ENCODE results near the gene COL28A1.
A peak's percentile ranks its signal among the peaks of the same experiment; 100 is the strongest.

COL28A1 gene

DNA sequence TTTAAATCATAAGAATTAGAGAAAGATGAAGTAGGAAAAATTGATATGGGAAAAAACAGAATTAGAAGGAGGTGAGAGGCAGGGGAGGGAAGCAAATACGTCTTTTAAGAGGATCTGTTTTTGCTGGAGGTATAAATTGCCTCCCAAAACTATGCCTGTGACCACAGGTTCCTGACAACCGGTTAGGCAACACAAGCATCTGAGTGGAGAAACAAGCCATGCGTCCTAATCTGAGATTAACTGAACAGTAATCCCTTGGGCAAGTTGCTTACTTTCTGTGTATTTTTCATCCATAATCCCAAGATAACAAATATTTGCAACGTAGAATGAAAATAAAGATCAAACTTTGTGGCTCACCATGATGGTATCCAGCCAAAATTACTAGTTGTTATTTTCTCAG is 204.2 kb downstream of the COL28A1 start:
- H3K9me2 ChIP-seq (ENCODE audit: low read depth, low read length): no peaks in the 10 kb centered on the region
- no peak overlapping the region for H3K27ac ChIP-seq (ENCODE audit: low read depth, low read length, poor library complexity, severe bottlenecking)
- H3K4me2 ChIP-seq (ENCODE audit: low read length): no peak overlapping the region
- no peak overlapping the region for H2AFZ ChIP-seq (ENCODE audit: low read length)
- H3K9me3 ChIP-seq (ENCODE audit: low read length): no peaks in the 10 kb centered on the region
- H4K20me1 ChIP-seq (ENCODE audit: insufficient read depth, low read length): no peaks in the 10 kb centered on the region
- no peak overlapping the region for H3K4me3 ChIP-seq (ENCODE audit: low read depth, low read length, poor library complexity, severe bottlenecking)
- TF ChIP-seq, protein P1, sequence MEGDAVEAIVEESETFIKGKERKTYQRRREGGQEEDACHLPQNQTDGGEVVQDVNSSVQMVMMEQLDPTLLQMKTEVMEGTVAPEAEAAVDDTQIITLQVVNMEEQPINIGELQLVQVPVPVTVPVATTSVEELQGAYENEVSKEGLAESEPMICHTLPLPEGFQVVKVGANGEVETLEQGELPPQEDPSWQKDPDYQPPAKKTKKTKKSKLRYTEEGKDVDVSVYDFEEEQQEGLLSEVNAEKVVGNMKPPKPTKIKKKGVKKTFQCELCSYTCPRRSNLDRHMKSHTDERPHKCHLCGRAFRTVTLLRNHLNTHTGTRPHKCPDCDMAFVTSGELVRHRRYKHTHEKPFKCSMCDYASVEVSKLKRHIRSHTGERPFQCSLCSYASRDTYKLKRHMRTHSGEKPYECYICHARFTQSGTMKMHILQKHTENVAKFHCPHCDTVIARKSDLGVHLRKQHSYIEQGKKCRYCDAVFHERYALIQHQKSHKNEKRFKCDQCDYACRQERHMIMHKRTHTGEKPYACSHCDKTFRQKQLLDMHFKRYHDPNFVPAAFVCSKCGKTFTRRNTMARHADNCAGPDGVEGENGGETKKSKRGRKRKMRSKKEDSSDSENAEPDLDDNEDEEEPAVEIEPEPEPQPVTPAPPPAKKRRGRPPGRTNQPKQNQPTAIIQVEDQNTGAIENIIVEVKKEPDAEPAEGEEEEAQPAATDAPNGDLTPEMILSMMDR (IDR thresholded peaks at IDR 0.05; ENCODE audit: low read length): no peak
- no peak for TF ChIP-seq EZH2 (IDR thresholded peaks at IDR 0.05; ENCODE audit: borderline replicate concordance, low read length)
- H3K4me1 ChIP-seq (ENCODE audit: insufficient read depth, low read length, severe bottlenecking): peaks cover 14% of the 10 kb centered on the region
- H3K9ac ChIP-seq (ENCODE audit: low read length): no peak overlapping the region
- no peaks in the 10 kb centered on the region for H3K36me3 ChIP-seq (ENCODE audit: insufficient read depth, low read length)
- H3K27me3 ChIP-seq (ENCODE audit: insufficient read depth, low read length): no peaks in the 10 kb centered on the region
- no peaks in the 10 kb centered on the region for H3K79me2 ChIP-seq (ENCODE audit: insufficient read depth, low read length)
- H3F3A ChIP-seq (ENCODE audit: insufficient read depth, low read length): no peaks in the 10 kb centered on the region

DNA sequence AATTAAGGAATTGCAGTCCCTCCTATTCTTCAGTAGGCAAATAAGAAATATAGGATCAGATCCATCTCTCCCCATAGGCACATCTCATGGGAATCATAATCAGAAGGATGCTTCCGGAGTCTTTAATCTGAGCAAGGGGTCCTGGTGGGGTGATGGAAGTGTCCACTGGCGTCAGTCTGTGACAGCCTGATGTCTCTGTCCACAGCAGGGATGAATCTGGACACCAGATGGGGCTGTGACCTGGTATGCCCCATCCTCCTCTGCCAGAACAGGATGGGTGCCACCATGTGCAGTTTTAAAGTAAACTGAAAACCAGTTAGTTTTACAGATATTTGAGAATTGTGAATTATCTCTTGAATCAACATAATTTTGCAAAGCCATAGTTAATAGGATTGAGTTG is 204.7 kb downstream of the COL28A1 start:
- no peaks in the 10 kb centered on the region for H3K9me3 ChIP-seq (ENCODE audit: low read length)
- H3K4me3 ChIP-seq (ENCODE audit: low read depth, low read length, poor library complexity, severe bottlenecking): no peak overlapping the region
- peaks cover 14% of the 10 kb centered on the region for H3K4me1 ChIP-seq (ENCODE audit: insufficient read depth, low read length, severe bottlenecking)
- no peak overlapping the region for H3K4me2 ChIP-seq (ENCODE audit: low read length)
- no peaks in the 10 kb centered on the region for H4K20me1 ChIP-seq (ENCODE audit: insufficient read depth, low read length)
- no peaks in the 10 kb centered on the region for H3K36me3 ChIP-seq (ENCODE audit: insufficient read depth, low read length)
- no peak overlapping the region for H3K9ac ChIP-seq (ENCODE audit: low read length)
- H2AFZ ChIP-seq (ENCODE audit: low read length): no peak overlapping the region
- H3F3A ChIP-seq (ENCODE audit: insufficient read depth, low read length): no peaks in the 10 kb centered on the region
- TF ChIP-seq, protein P1 (IDR thresholded peaks at IDR 0.05; ENCODE audit: low read length): peak; percentile 37; the same call in 1 of the 2 replicates
- no peak for TF ChIP-seq EZH2 (IDR thresholded peaks at IDR 0.05; ENCODE audit: borderline replicate concordance, low read length)
- no peaks in the 10 kb centered on the region for H3K27me3 ChIP-seq (ENCODE audit: insufficient read depth, low read length)
- H3K9me2 ChIP-seq (ENCODE audit: low read depth, low read length): no peaks in the 10 kb centered on the region
- H3K27ac ChIP-seq (ENCODE audit: low read depth, low read length, poor library complexity, severe bottlenecking): no peak overlapping the region
- H3K79me2 ChIP-seq (ENCODE audit: insufficient read depth, low read length): no peaks in the 10 kb centered on the region

DNA sequence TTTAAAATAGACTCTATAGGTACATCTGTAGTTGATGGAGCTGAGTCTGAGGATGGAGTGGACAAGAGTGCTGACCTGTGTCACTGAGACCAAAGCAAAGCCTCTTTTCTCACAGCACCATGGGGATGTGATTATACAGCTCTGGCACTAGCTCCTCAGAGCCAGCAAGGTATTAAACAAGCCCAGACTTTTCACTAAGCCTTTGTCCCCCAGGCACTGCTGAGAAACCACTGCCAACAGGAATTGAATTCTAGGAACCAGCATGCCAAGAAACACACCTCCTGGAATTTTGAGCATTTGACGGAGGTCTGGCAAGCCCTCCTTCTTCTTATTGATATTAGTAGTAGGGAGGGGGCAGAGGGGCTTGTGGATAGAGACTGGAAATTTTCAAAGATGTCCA is 206.3 kb downstream of the COL28A1 start:
- peaks cover 14% of the 10 kb centered on the region for H3K4me1 ChIP-seq (ENCODE audit: insufficient read depth, low read length, severe bottlenecking)
- H4K20me1 ChIP-seq (ENCODE audit: insufficient read depth, low read length): no peaks in the 10 kb centered on the region
- H3K9ac ChIP-seq (ENCODE audit: low read length): no peak overlapping the region
- no peaks in the 10 kb centered on the region for H3K36me3 ChIP-seq (ENCODE audit: insufficient read depth, low read length)
- TF ChIP-seq EZH2 (IDR thresholded peaks at IDR 0.05; ENCODE audit: borderline replicate concordance, low read length): no peak
- TF ChIP-seq, protein P1 (IDR thresholded peaks at IDR 0.05; ENCODE audit: low read length): no peak
- no peak overlapping the region for H3K27ac ChIP-seq (ENCODE audit: low read depth, low read length, poor library complexity, severe bottlenecking)
- no peaks in the 10 kb centered on the region for H3K27me3 ChIP-seq (ENCODE audit: insufficient read depth, low read length)
- H3K4me2 ChIP-seq (ENCODE audit: low read length): no peak overlapping the region
- H3K9me3 ChIP-seq (ENCODE audit: low read length): no peaks in the 10 kb centered on the region
- no peaks in the 10 kb centered on the region for H3F3A ChIP-seq (ENCODE audit: insufficient read depth, low read length)
- H3K79me2 ChIP-seq (ENCODE audit: insufficient read depth, low read length): no peaks in the 10 kb centered on the region
- no peak overlapping the region for H2AFZ ChIP-seq (ENCODE audit: low read length)
- no peak overlapping the region for H3K4me3 ChIP-seq (ENCODE audit: low read depth, low read length, poor library complexity, severe bottlenecking)
- H3K9me2 ChIP-seq (ENCODE audit: low read depth, low read length): no peaks in the 10 kb centered on the region

All from OCI-LY1 (cell line).